COR-L47 (cell line): ENCODE data around the gene KRTAP12-2.
"Not testable (repeated sequence)": the region's sequence is repeated elsewhere in the genome, so short reads cannot be mapped to it uniquely, and the experiment has no call there.

Source experiments
- DNase-seq: peaks from one replicate; lab custom pipeline; 2025; lab: John Stamatoyannopoulos, UW

Gene KRTAP12-2

GRCh38 chr21:44650265-44650972 is 16.3 kb downstream of the KRTAP12-2 start:
- no peak for DNase-seq

- DNase-seq, result no peak
Observed at GRCh38 chr21:44649521-44650100, 17.1 kb downstream of the KRTAP12-2 start.

- DNase-seq, result no peak
Observed at GRCh38 chr21:44648557-44649311, 18.0 kb downstream of the KRTAP12-2 start.

- DNase-seq, result peak; percentile 87
Observed at GRCh38 chr21:44647222-44647552, 19.5 kb downstream of the KRTAP12-2 start.

- DNase-seq, result peak; percentile 21
Observed at GRCh38 chr21:44646366-44647221, 20.1 kb downstream of the KRTAP12-2 start, which contains the start of gene KRTAP10-11. Gene KRTAP10-11, plus strand, starts transcription at chr21:44646414. Its CDS starts 45 bp downstream, at chr21:44646459.

GRCh38 chr21:44644878-44645277 is 21.8 kb downstream of the KRTAP12-2 start:
- DNase-seq, result no peak

- DNase-seq, result peak; percentile 46
Observed at GRCh38 chr21:44643741-44644310, 22.9 kb downstream of the KRTAP12-2 start.

GRCh38 chr21:44640761-44641160 is 26.0 kb downstream of the KRTAP12-2 start:
- DNase-seq, result no peak

GRCh38 chr21:44639331-44639655 is 27.4 kb downstream of the KRTAP12-2 start:
- DNase-seq, result no peak

- not testable (repeated sequence) for DNase-seq
Observed at GRCh38 chr21:44638506-44639330, 28.0 kb downstream of the KRTAP12-2 start.

- peak; percentile 62 for DNase-seq
Observed at GRCh38 chr21:44637851-44638348, 28.8 kb downstream of the KRTAP12-2 start.

GRCh38 chr21:44637018-44637850 is 29.5 kb downstream of the KRTAP12-2 start, which contains the start of gene KRTAP10-10:
Gene KRTAP10-10, plus strand, starts transcription at chr21:44637356. Its CDS starts 62 bp downstream, at chr21:44637418.
- DNase-seq, result peak; percentile 89

- no peak for DNase-seq
Observed at GRCh38 chr21:44636209-44637017, 30.3 kb downstream of the KRTAP12-2 start.

- DNase-seq, result no peak
Observed at GRCh38 chr21:44632067-44632466, 34.7 kb downstream of the KRTAP12-2 start.

GRCh38 chr21:44630440-44630839 is 36.3 kb downstream of the KRTAP12-2 start:
- DNase-seq, result no peak

- DNase-seq, result no peak
Observed at GRCh38 chr21:44628707-44629391, 37.9 kb downstream of the KRTAP12-2 start.

GRCh38 chr21:44627831-44628233 is 38.9 kb downstream of the KRTAP12-2 start:
- not testable (repeated sequence) for DNase-seq

- not testable (repeated sequence) for DNase-seq
Observed at GRCh38 chr21:44627181-44627822, 39.4 kb downstream of the KRTAP12-2 start.
